H9 (cell line): ENCODE results near the gene SYMPK. TPM values are rescaled to one million over a fixed set of nuclear protein-coding genes. Genes with fewer than 3 reads are reported as not detected.
A peak's percentile ranks its signal among the peaks of the same experiment; 100 is the strongest.

ENCODE experiments used
- DNase-seq: peaks from one replicate; pipeline ENCODE4 v3.0.0-alpha.2; 2017
- H2AFZ ChIP-seq: one replicate; pipeline ENCODE4 v1.6.1; 2013; ENCODE audit warnings: mild to moderate bottlenecking, low read length, control low read depth, moderate library complexity
- H2AK5ac ChIP-seq: 2 replicates; pipeline ENCODE4 v1.6.1; 2013; ENCODE audit warnings: low read length, control low read depth, mixed read lengths; ENCODE audit not compliant: insufficient read length
- H2BK120ac ChIP-seq: one replicate; pipeline ENCODE4 v1.6.1; 2013; ENCODE audit warnings: low read depth, mild to moderate bottlenecking, low read length, control low read depth, inconsistent platforms; ENCODE audit not compliant: poor library complexity, severe bottlenecking
- H2BK12ac ChIP-seq: 2 replicates; pipeline ENCODE4 v1.6.1; 2013; ENCODE audit warnings: low read length, control low read depth, mixed read lengths, low read depth; ENCODE audit not compliant: insufficient read length
- H2BK15ac ChIP-seq: 2 replicates; pipeline ENCODE4 v1.6.1; 2013; ENCODE audit warnings: low read depth, low read length, control low read depth
- H2BK20ac ChIP-seq: one replicate; pipeline ENCODE4 v1.6.1; 2013; ENCODE audit warnings: low read depth, mild to moderate bottlenecking, low read length, control low read depth, inconsistent platforms; ENCODE audit not compliant: poor library complexity, severe bottlenecking
- H2BK5ac ChIP-seq: 2 replicates; pipeline ENCODE4 v1.6.1; 2013; ENCODE audit warnings: low read length, control low read depth, mixed read lengths; ENCODE audit not compliant: insufficient read length
- H3K14ac ChIP-seq: 2 replicates; pipeline ENCODE4 v1.6.1; 2013; ENCODE audit warnings: low read length, control low read depth; ENCODE audit not compliant: insufficient read depth
- H3K18ac ChIP-seq: 2 replicates; pipeline ENCODE4 v1.6.1; 2013; ENCODE audit warnings: low read depth, mild to moderate bottlenecking, mixed read lengths, low read length, control low read depth; ENCODE audit not compliant: insufficient read length
- H3K23ac ChIP-seq: 2 replicates; pipeline ENCODE4 v1.6.1; 2013; ENCODE audit warnings: low read length, control low read depth, mixed read lengths, low read depth; ENCODE audit not compliant: insufficient read length
- H3K23me2 ChIP-seq: 2 replicates; pipeline ENCODE4 v1.6.1; 2013; ENCODE audit warnings: low read depth, mild to moderate bottlenecking, mixed read lengths, low read length, control low read depth; ENCODE audit not compliant: insufficient read length, poor library complexity, severe bottlenecking
- H3K27ac ChIP-seq: 2 replicates; pipeline ENCODE4 v1.5.1; 2013; ENCODE audit warnings: low read length, control low read depth, mixed read lengths, low read depth; ENCODE audit not compliant: insufficient read length
- H3K27me3 ChIP-seq: 2 replicates; pipeline ENCODE4 v1.6.1; 2013; ENCODE audit warnings: low read length, control low read depth, inconsistent platforms; ENCODE audit not compliant: insufficient read depth
- H3K4ac ChIP-seq: 2 replicates; pipeline ENCODE4 v1.6.1; 2013; ENCODE audit warnings: low read depth, mild to moderate bottlenecking, control low read depth, inconsistent platforms, low read length, moderate library complexity
- H3K4me1 ChIP-seq: 2 replicates; pipeline ENCODE4 v1.6.1; 2013; ENCODE audit warnings: low read length, control low read depth, inconsistent platforms; ENCODE audit not compliant: insufficient read depth
- H3K4me2 ChIP-seq: 2 replicates; pipeline ENCODE4 v1.6.1; 2013; ENCODE audit warnings: low read length, control low read depth, mixed read lengths; ENCODE audit not compliant: insufficient read length, insufficient read depth
- H3K56ac ChIP-seq: 2 replicates; pipeline ENCODE4 v1.6.1; 2013; ENCODE audit warnings: low read depth, mild to moderate bottlenecking, mixed read lengths, low read length, control low read depth; ENCODE audit not compliant: insufficient read length
- H3K79me1 ChIP-seq: 2 replicates; pipeline ENCODE4 v1.6.1; 2013; ENCODE audit warnings: low read depth, mild to moderate bottlenecking, moderate library complexity, low read length, control low read depth, inconsistent platforms; ENCODE audit not compliant: insufficient read depth, poor library complexity, severe bottlenecking
- H3K79me2 ChIP-seq: 2 replicates; pipeline ENCODE4 v1.6.1; 2013; ENCODE audit warnings: low read length, control low read depth, inconsistent platforms; ENCODE audit not compliant: insufficient read depth
- H3K9ac ChIP-seq: 2 replicates; pipeline ENCODE4 v1.6.1; 2013; ENCODE audit warnings: low read length, control low read depth, mixed read lengths; ENCODE audit not compliant: insufficient read length; ENCODE audit errors: extremely low read depth
- H3K9me3 ChIP-seq: one replicate; pipeline ENCODE4 v1.6.1; 2013; ENCODE audit warnings: low read depth, low read length, inconsistent platforms; ENCODE audit not compliant: control insufficient read depth
- H3T11ph ChIP-seq: one replicate; pipeline ENCODE4 v1.6.1; 2013; ENCODE audit warnings: mild to moderate bottlenecking, low read length, control low read depth, inconsistent platforms
- H4K20me1 ChIP-seq: one replicate; pipeline ENCODE4 v1.6.1; 2013; ENCODE audit not compliant: control insufficient read depth, insufficient read length, insufficient read depth
- H4K5ac ChIP-seq: 2 replicates; pipeline ENCODE4 v1.6.1; 2013; ENCODE audit warnings: low read depth, mild to moderate bottlenecking, mixed read lengths, low read length, control low read depth; ENCODE audit not compliant: insufficient read length
- H4K8ac ChIP-seq: replicated peaks from 2 replicates; pipeline ENCODE4 v1.6.1; 2013; ENCODE audit warnings: low read length, control low read depth, mixed read lengths, low read depth; ENCODE audit not compliant: insufficient read length
- H4K91ac ChIP-seq: 2 replicates; pipeline ENCODE4 v1.6.1; 2013; ENCODE audit warnings: low read depth, mild to moderate bottlenecking, moderate library complexity, mixed read lengths, low read length, control low read depth; ENCODE audit not compliant: insufficient read length
- H3K27ac Mint-ChIP-seq, 3 experiments: 2 replicates in 2 of 3; 3 replicates in 1 of 3; pipeline ENCODE4 v1.8.0; 2020 to 2021; ENCODE audit warnings: mixed read lengths in 3 of 3, mild to moderate bottlenecking in 1 of 3, moderate library complexity in 1 of 3
- H3K27me3 Mint-ChIP-seq: 2 replicates; pipeline ENCODE4 v1.8.0; 2021; ENCODE audit warnings: low read depth, mild to moderate bottlenecking, moderate library complexity, mixed read lengths
- H3K36me3 Mint-ChIP-seq, 3 experiments: 2 replicates in 2 of 3; 3 replicates in 1 of 3; pipeline ENCODE4 v1.8.0; 2020 to 2021; ENCODE audit warnings: low read depth in 3 of 3, mixed read lengths in 3 of 3; ENCODE audit not compliant: insufficient read depth in 1 of 3
- H3K4me1 Mint-ChIP-seq, 2 experiments: 2 replicates each; pipeline ENCODE4 v1.8.0; 2020; ENCODE audit warnings: mixed read lengths in 2 of 2
- H3K4me3 Mint-ChIP-seq, 2 experiments: 2 replicates in 1 of 2; 3 replicates in 1 of 2; pipeline ENCODE4 v1.8.0; 2020 to 2021; ENCODE audit warnings: mild to moderate bottlenecking in 2 of 2, mixed read lengths in 2 of 2, moderate library complexity in 1 of 2
- H3K9me3 Mint-ChIP-seq, 2 experiments: 2 replicates in 1 of 2; 3 replicates in 1 of 2; pipeline ENCODE4 v1.8.0; 2020; ENCODE audit warnings: mild to moderate bottlenecking in 2 of 2, mixed read lengths in 2 of 2, moderate library complexity in 1 of 2
- WGBS: extraction: QIAGEN DNeasy Blood & Tissue Kit; methylation state at CpG from one replicate; pipeline ENCODE4 v1.1.7; 2013; ENCODE audit warnings: missing lambda C conversion rate, low lambda C conversion rate, mixed read lengths; ENCODE audit not compliant: insufficient read length; ENCODE audit errors: extremely low coverage; 5-methylcytosine and 5-hydroxymethylcytosine counted together
- total RNA-seq: library from RNA; stranded (reverse); gene quantifications from 2 replicates; pipeline ENCODE4 v1.2.1, GENCODE V29; 2021
- TF ChIP-seq, protein P1 (sequence below): fragments of 200-600 bp; sonication (generic); conservative IDR thresholded peaks from 3 replicates; pipeline ENCODE4 v1.8.0; 2021; ENCODE audit warnings: antibody characterized with exemption, mild to moderate bottlenecking

The SYMPK gene
- total RNA-seq, 1 experiment from 2014 or later = 104 TPM

DNA sequence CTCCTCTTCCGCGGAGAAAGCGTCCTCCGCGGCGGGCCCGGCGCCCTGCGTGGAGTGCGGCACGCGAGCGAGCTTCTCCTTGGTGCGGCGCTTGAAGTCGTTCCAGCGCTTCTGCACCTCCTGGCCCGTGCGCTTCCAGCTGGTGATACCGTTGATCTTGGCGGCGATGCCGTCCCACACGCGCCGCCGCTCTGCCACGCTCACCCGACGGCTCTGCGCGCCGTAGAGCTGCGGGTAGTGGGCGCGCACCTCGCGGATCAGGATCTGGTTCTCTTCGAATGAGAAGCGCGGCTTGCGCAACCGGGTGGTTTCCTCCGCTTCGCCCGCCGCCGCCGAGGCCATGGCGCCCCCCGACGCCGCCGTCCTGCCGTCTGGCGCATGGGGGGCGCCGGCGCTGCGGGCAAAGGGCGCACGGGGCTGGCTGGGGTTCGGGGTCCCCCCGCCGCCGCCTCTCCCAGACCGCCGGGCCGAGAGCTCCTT is 38.5 kb upstream of the SYMPK start:
- Histone ChIP-seq H3K9ac (no peak overlapping the region), H3K56ac (no peak overlapping the region), H2AK5ac (no peak overlapping the region), H3K18ac (no peak overlapping the region), H2BK5ac (no peak overlapping the region), H3K14ac (no peak overlapping the region), H3K27me3 (peaks cover 4% of the 10 kb centered on the region; the same call in 1 of the 2 replicates), H2BK12ac (no peak overlapping the region), H4K8ac (no peak overlapping the region), H3K4ac (no peak overlapping the region), H3K9me3 (no peaks in the 10 kb centered on the region), H2AFZ (no peak overlapping the region), H3K79me1 (no peaks in the 10 kb centered on the region), H3K4me2 (peak overlapping the region; percentile 83), H3K23ac (no peak overlapping the region), H2BK120ac (no peak overlapping the region), H3K23me2 (peaks cover 15% of the 10 kb centered on the region), H2BK15ac (no peak overlapping the region), H3K27ac (no peak overlapping the region), H4K91ac (no peak overlapping the region), H4K20me1 (no peaks in the 10 kb centered on the region), H3K79me2 (no peaks in the 10 kb centered on the region), H4K5ac (no peak overlapping the region), H3K4me1 (no peaks in the 10 kb centered on the region), H2BK20ac (no peak overlapping the region), H3T11ph (no peak overlapping the region)
- no peaks in the 10 kb centered on the region for H3K9me3 Mint-ChIP-seq
- TF ChIP-seq, protein P1, sequence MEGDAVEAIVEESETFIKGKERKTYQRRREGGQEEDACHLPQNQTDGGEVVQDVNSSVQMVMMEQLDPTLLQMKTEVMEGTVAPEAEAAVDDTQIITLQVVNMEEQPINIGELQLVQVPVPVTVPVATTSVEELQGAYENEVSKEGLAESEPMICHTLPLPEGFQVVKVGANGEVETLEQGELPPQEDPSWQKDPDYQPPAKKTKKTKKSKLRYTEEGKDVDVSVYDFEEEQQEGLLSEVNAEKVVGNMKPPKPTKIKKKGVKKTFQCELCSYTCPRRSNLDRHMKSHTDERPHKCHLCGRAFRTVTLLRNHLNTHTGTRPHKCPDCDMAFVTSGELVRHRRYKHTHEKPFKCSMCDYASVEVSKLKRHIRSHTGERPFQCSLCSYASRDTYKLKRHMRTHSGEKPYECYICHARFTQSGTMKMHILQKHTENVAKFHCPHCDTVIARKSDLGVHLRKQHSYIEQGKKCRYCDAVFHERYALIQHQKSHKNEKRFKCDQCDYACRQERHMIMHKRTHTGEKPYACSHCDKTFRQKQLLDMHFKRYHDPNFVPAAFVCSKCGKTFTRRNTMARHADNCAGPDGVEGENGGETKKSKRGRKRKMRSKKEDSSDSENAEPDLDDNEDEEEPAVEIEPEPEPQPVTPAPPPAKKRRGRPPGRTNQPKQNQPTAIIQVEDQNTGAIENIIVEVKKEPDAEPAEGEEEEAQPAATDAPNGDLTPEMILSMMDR = no peak
- peaks cover 7 to 12% of the 10 kb centered on the region in 2 experiments for H3K4me1 Mint-ChIP-seq
- peaks cover 8 to 25% (median 25%) of the 10 kb centered on the region in 3 experiments for H3K36me3 Mint-ChIP-seq
- H3K27ac Mint-ChIP-seq = no peak overlapping the region
- peak; percentile 32 for DNase-seq
- H3K27me3 Mint-ChIP-seq = peaks cover 17% of the 10 kb centered on the region
- WGBS = no CpG with 5 or more reads among the region's 69 CpGs
- peak overlapping the region; percentile 65 to 78 for H3K4me3 Mint-ChIP-seq
